GM12878 (cell line): ENCODE results near the gene ADGRG4. TPM values are rescaled to one million over a fixed set of nuclear protein-coding genes. Genes with fewer than 3 reads are reported as not detected.

Source experiments
- ATAC-seq: fragments of 200-7000 bp; cut with Tn5 transposase; 3 replicates; pipeline ENCODE4 v1.9.1; 2020; ENCODE audit warnings: mild to moderate bottlenecking, moderate library complexity
- BruUV-seq: library from RNA; stranded (reverse); fragments of 400-500 nt; replicated peaks from 2 replicates; lab custom pipeline; 2021; lab: Mats Ljungman, UMichigan
- CTCF ChIA-PET: fragments of 300-600 bp; sonication (Branson Sonifier 250); formaldehyde crosslinking; extraction: SDS; loops from one replicate; lab custom pipeline; 2021; ENCODE audit warnings: inconsistent platforms; lab: Yijun Ruan, JAX
- POLR2A ChIA-PET: fragments of 350-600 bp; formaldehyde crosslinking; extraction: SDS; loops from one replicate; lab custom pipeline; 2021; ENCODE audit warnings: inconsistent platforms; lab: Charles Lee
- RAD21 ChIA-PET: fragments of 300-600 bp; sonication (Branson Sonifier 250); formaldehyde crosslinking; loops from one replicate; lab custom pipeline; 2023; ENCODE audit warnings: antibody characterized with exemption; ENCODE audit not compliant: unreplicated experiment; lab: Charles Lee
- SMC1A ChIA-PET: fragments of 300-600 bp; sonication (Branson Sonifier 250); formaldehyde crosslinking; loops from one replicate; lab custom pipeline; 2023; ENCODE audit not compliant: unreplicated experiment, uncharacterized antibody; lab: Charles Lee
- DNase-seq: peaks from one replicate; pipeline ENCODE4 v3.0.0-alpha.2; 2011; ENCODE audit warnings: low read depth, low spot score
- FAIRE-seq: peaks from 3 replicates; lab custom pipeline; 2011; peaks lifted over from hg19 to GRCh38; lab: Jason Lieb, UNC
- H2AFZ ChIP-seq: 2 replicates; pipeline ENCODE4 v1.6.0; 2011; ENCODE audit warnings: low read depth, low read length, control low read depth; ENCODE audit not compliant: control insufficient read depth
- H3K27ac ChIP-seq: 2 replicates; pipeline ENCODE4 v1.5.1; 2011; ENCODE audit warnings: control low read depth; ENCODE audit not compliant: control insufficient read depth, insufficient read depth
- H3K27me3 ChIP-seq, 2 experiments: replicated peaks in 1 of 2; 2 replicates each; pipeline versions ENCODE4 v1.6.0 to v1.6.1; 2011; ENCODE audit warnings: low read length in 1 of 2; ENCODE audit not compliant: control insufficient read depth in 2 of 2, insufficient read depth in 2 of 2
- H3K36me3 ChIP-seq, 2 experiments: 2 replicates each; pipeline ENCODE4 v1.5.1; 2011; ENCODE audit warnings: low read length in 1 of 2; ENCODE audit not compliant: control insufficient read depth in 2 of 2, insufficient read depth in 2 of 2
- H3K4me1 ChIP-seq: 2 replicates; pipeline ENCODE4 v1.6.1; 2011; ENCODE audit warnings: mild to moderate bottlenecking, low read length, moderate library complexity, mixed read lengths; ENCODE audit not compliant: control insufficient read depth, insufficient read depth
- H3K4me2 ChIP-seq: 2 replicates; pipeline ENCODE4 v1.6.0; 2011; ENCODE audit warnings: control low read depth; ENCODE audit not compliant: control insufficient read depth, insufficient read depth
- H3K4me3 ChIP-seq: fragments of 200-600 bp; sonication (generic); 2 replicates; pipeline ENCODE4 v1.5.1; 2016
- H3K79me2 ChIP-seq: 2 replicates; pipeline ENCODE4 v1.6.0; 2011; ENCODE audit warnings: low read length; ENCODE audit not compliant: control insufficient read depth, insufficient read depth
- H3K9ac ChIP-seq: 2 replicates; pipeline ENCODE4 v1.8.0; 2011; ENCODE audit warnings: low read length, control low read depth, mixed read lengths; ENCODE audit not compliant: control insufficient read depth, insufficient read depth
- H3K9me3 ChIP-seq: replicated peaks from 3 replicates; pipeline ENCODE4 v1.5.1; 2011; ENCODE audit warnings: mild to moderate bottlenecking, low read length; ENCODE audit not compliant: control insufficient read depth, insufficient read depth
- H4K20me1 ChIP-seq: 2 replicates; pipeline ENCODE4 v1.6.0; 2011; ENCODE audit not compliant: control insufficient read depth, insufficient read depth
- CBX3 ChIP-seq: fragments of 200-600 bp; sonication (generic); IDR thresholded peaks from 2 replicates; pipeline ENCODE4 v1.6.1; 2016; ENCODE audit warnings: low read depth, borderline replicate concordance
- CHD2 ChIP-seq: IDR thresholded peaks from 2 replicates; pipeline ENCODE4 v1.6.1; 2011; ENCODE audit warnings: low read depth, low read length, improper control_type of control experiment, borderline replicate concordance
- CREB1 ChIP-seq: IDR thresholded peaks from 2 replicates; pipeline ENCODE4 v1.6.1; 2012; ENCODE audit warnings: low read depth, mild to moderate bottlenecking, inconsistent platforms
- MEF2B ChIP-seq: fragments of 450-650 bp; IDR thresholded peaks from 2 replicates; pipeline ENCODE4 v1.6.1; 2018; ENCODE audit warnings: mild to moderate bottlenecking, moderate library complexity; ENCODE audit not compliant: partially characterized antibody, poor library complexity, severe bottlenecking
- RBBP5 ChIP-seq: fragments of 200-600 bp; sonication (generic); conservative IDR thresholded peaks from 2 replicates; pipeline ENCODE4 v1.6.1; 2016
- RELB ChIP-seq: fragments of 450-650 bp; IDR thresholded peaks from 2 replicates; pipeline ENCODE4 v1.6.1; 2017; ENCODE audit warnings: low read depth, mild to moderate bottlenecking, moderate library complexity
- RFX5 ChIP-seq: IDR thresholded peaks from 2 replicates; pipeline ENCODE4 v1.6.1; 2011; ENCODE audit warnings: low read depth, low read length, improper control_type of control experiment
- RUNX3 ChIP-seq: IDR thresholded peaks from 2 replicates; pipeline ENCODE4 v1.6.1; 2012; ENCODE audit warnings: low read length, inconsistent platforms
- SMAD1 ChIP-seq: fragments of 450-650 bp; IDR thresholded peaks from 2 replicates; pipeline ENCODE4 v1.6.1; 2018; ENCODE audit warnings: mild to moderate bottlenecking, low read depth; ENCODE audit not compliant: partially characterized antibody
- SREBF2 ChIP-seq: IDR thresholded peaks from 2 replicates; pipeline ENCODE4 v1.6.1; 2012; ENCODE audit warnings: mild to moderate bottlenecking, low read length
- TARDBP ChIP-seq: IDR thresholded peaks from 2 replicates; pipeline ENCODE4 v1.6.1; 2016; ENCODE audit warnings: borderline replicate concordance
- WRNIP1 ChIP-seq: IDR thresholded peaks from 2 replicates; pipeline ENCODE4 v1.6.1; 2011; ENCODE audit warnings: low read depth, low read length, improper control_type of control experiment, borderline replicate concordance
- WGBS: methylation state at CpG from one replicate; pipeline ENCODE4 v1.1.6; 2016; ENCODE audit warnings: low lambda C conversion rate; ENCODE audit not compliant: insufficient replicate concordance, insufficient coverage; ENCODE audit errors: missing lambda C conversion rate; 5-methylcytosine and 5-hydroxymethylcytosine counted together
- in situ Hi-C: fragments of 300-500 bp; cut with MboI; formaldehyde crosslinking; loops from 9 replicates; pipeline ENCODE4 v1.14.3; 2018; ENCODE audit warnings: mixed read lengths
- intact Hi-C: fragments of 100-400 bp; cut with micrococcal nuclease; formaldehyde crosslinking; loops from one replicate; pipeline ENCODE4 v1.14.2; 2022; ENCODE audit not compliant: unreplicated experiment
- polyA plus RNA-seq, 11 experiments: library from polyadenylated mRNA; depleted of rRNA in 4 of 11; unstranded in 6 of 11; stranded (reverse) in 5 of 11; fragments of >200 nt; fragmentation: Nextera tagmentation in 4 of 11; fragmentation: Illumina TruSeq in 1 of 11; extraction: Ambion mirVana in 4 of 11; extraction: Trizol in 1 of 11; gene quantifications; 1 replicate in 1 of 11; 2 replicates in 10 of 11; pipeline versions ENCODE4 v1.2.1 to v1.2.3, GENCODE V29; 2011 to 2016; ENCODE audit warnings: inconsistent platforms in 2 of 11, missing spikeins in 2 of 11, low read depth in 1 of 11
- total RNA-seq, 4 experiments: library from RNA; depleted of rRNA in 3 of 4; stranded (reverse); fragments of >200 nt in 3 of 4; fragmentation: Illumina TruSeq in 1 of 4; extraction: Trizol in 1 of 4; gene quantifications; 2 replicates each; pipeline versions ENCODE4 v1.2.1 to v1.2.3, GENCODE V29; 2013 to 2021
- TF ChIP-seq, protein P1 (sequence below): IDR thresholded peaks from 2 replicates; pipeline ENCODE4 v1.6.1; 2012; ENCODE audit warnings: mild to moderate bottlenecking, low read depth, low read length
- TF ChIP-seq, protein P2 (sequence below): fragments of 150-350 bp; IDR thresholded peaks from 2 replicates; pipeline ENCODE4 v1.6.1; 2014; ENCODE audit warnings: mild to moderate bottlenecking, low read depth, low read length

The ADGRG4 gene
- total and polyA plus RNA-seq, 10 of the 15 experiments (the other 5 are each of a cell fraction or from before 2014, with no cell fraction given): not detected

GRCh38 chrX:136386173-136386572, 85.4 kb downstream of the ADGRG4 start:
- H3K4me2 ChIP-seq: no peak overlapping the region
- CTCF ChIA-PET: no interaction called here
- H3K4me3 ChIP-seq: no peak overlapping the region
- TF ChIP-seq, protein P1, sequence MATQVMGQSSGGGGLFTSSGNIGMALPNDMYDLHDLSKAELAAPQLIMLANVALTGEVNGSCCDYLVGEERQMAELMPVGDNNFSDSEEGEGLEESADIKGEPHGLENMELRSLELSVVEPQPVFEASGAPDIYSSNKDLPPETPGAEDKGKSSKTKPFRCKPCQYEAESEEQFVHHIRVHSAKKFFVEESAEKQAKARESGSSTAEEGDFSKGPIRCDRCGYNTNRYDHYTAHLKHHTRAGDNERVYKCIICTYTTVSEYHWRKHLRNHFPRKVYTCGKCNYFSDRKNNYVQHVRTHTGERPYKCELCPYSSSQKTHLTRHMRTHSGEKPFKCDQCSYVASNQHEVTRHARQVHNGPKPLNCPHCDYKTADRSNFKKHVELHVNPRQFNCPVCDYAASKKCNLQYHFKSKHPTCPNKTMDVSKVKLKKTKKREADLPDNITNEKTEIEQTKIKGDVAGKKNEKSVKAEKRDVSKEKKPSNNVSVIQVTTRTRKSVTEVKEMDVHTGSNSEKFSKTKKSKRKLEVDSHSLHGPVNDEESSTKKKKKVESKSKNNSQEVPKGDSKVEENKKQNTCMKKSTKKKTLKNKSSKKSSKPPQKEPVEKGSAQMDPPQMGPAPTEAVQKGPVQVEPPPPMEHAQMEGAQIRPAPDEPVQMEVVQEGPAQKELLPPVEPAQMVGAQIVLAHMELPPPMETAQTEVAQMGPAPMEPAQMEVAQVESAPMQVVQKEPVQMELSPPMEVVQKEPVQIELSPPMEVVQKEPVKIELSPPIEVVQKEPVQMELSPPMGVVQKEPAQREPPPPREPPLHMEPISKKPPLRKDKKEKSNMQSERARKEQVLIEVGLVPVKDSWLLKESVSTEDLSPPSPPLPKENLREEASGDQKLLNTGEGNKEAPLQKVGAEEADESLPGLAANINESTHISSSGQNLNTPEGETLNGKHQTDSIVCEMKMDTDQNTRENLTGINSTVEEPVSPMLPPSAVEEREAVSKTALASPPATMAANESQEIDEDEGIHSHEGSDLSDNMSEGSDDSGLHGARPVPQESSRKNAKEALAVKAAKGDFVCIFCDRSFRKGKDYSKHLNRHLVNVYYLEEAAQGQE: no peak
- TF ChIP-seq CHD2: no peak
- TF ChIP-seq WRNIP1: no peak
- TF ChIP-seq SMAD1: no peak
- no peak for TF ChIP-seq RUNX3
- TF ChIP-seq SREBF2: no peak
- TF ChIP-seq CREB1: no peak
- TF ChIP-seq, protein P2, sequence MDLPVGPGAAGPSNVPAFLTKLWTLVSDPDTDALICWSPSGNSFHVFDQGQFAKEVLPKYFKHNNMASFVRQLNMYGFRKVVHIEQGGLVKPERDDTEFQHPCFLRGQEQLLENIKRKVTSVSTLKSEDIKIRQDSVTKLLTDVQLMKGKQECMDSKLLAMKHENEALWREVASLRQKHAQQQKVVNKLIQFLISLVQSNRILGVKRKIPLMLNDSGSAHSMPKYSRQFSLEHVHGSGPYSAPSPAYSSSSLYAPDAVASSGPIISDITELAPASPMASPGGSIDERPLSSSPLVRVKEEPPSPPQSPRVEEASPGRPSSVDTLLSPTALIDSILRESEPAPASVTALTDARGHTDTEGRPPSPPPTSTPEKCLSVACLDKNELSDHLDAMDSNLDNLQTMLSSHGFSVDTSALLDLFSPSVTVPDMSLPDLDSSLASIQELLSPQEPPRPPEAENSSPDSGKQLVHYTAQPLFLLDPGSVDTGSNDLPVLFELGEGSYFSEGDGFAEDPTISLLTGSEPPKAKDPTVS: no peak
- no peak for TF ChIP-seq TARDBP
- TF ChIP-seq CBX3: no peak
- TF ChIP-seq RELB: no peak
- no peak for TF ChIP-seq MEF2B
- TF ChIP-seq RBBP5: no peak
- TF ChIP-seq RFX5: no peak
- TF ChIP-seq, all 136 proteins: peak for 0
- Histone ChIP-seq H3K4me1 (no peaks in the 10 kb centered on the region), H3K9me3 (no peaks in the 10 kb centered on the region), H3K27ac (no peak overlapping the region), H3K9ac (no peak overlapping the region), H3K36me3 (no peaks in the 10 kb centered on the region), H3K27me3 (no peaks in the 10 kb centered on the region), H4K20me1 (no peaks in the 10 kb centered on the region), H2AFZ (no peak overlapping the region), H3K79me2 (no peaks in the 10 kb centered on the region)
- intact Hi-C loops: no loop called here
- FAIRE-seq (no peak), ATAC-seq (no peak), DNase-seq (no peak)
- BruUV-seq: no TSS peak
- POLR2A ChIA-PET: no interaction called here
- WGBS: 0% methylated on average over 1 of the region's 1 CpG
- SMC1A ChIA-PET: no interaction called here
- RAD21 ChIA-PET: no interaction called here
- in situ Hi-C loops: no loop called here
